ENCODE results near the gene RNASEH2A. TPM values are rescaled to one million over a fixed set of nuclear protein-coding genes. Genes with fewer than 3 reads are reported as not detected.
"Not testable (repeated sequence)": the region's sequence is repeated elsewhere in the genome, so short reads cannot be mapped to it uniquely, and the experiment has no call there.

The RNASEH2A gene
- total RNA-seq, 4 donors from 2014 or later: 2.3 to 18.9 (median 3.1) TPM

- intact Hi-C loops (cut with DNase I; ENCODE audit: low total_unique reads): loop anchor here (5.0 kb wide), 1 partner anchor 34 kb away; no protein-coding TSS in a partner anchor
- no peaks in the 10 kb centered on the region for H3K9me3 ChIP-seq
- TF ChIP-seq CTCF (IDR thresholded peaks at IDR 0.05) (peak in 2 of 4 experiments; percentile 18 to 19), POLR2A (IDR thresholded peaks at IDR 0.05) (peak; percentile 72 to 77)
- H3K4me1 ChIP-seq: peaks cover 0 to 9% of the 10 kb centered on the region in 2 donors
- no peaks in the 10 kb centered on the region for H3K27me3 ChIP-seq
- peak within 1 kb of the TSS; percentile 55 to 84 for H3K4me3 ChIP-seq
- no peaks in the 10 kb centered on the region for H3K36me3 ChIP-seq
- H3K27ac ChIP-seq: peak within 1 kb of the TSS; percentile 56 to 86
- DNase-seq: peak; percentile 72 to 80
Measured at GRCh38 chr19:12801466-12802266, 4.7 kb upstream of the RNASEH2A start, which contains the start of the genes PRDX2 and THSD8. Gene PRDX2, minus strand, starts transcription at chr19:12801800. Its CDS starts 539 bp downstream, at chr19:12801261. Gene THSD8, plus strand, starts transcription at chr19:12802069. Its CDS starts 3 bp downstream, at chr19:12802072.

- H3K27ac ChIP-seq: peak overlapping the region; percentile 56 to 86
- peaks cover 0 to 15% of the 10 kb centered on the region in 2 donors for H3K4me1 ChIP-seq
- no peak for DNase-seq
- intact Hi-C loops (cut with DNase I; ENCODE audit: low total_unique reads): loop anchor here (5.0 kb wide), 1 partner anchor 35 kb away; no protein-coding TSS in a partner anchor
- H3K27me3 ChIP-seq: no peaks in the 10 kb centered on the region
- peak overlapping the region; percentile 55 to 84 for H3K4me3 ChIP-seq
- TF ChIP-seq CTCF (IDR thresholded peaks at IDR 0.05) (no peak), POLR2A (IDR thresholded peaks at IDR 0.05) (no peak)
- no peaks in the 10 kb centered on the region for H3K36me3 ChIP-seq
- no peaks in the 10 kb centered on the region for H3K9me3 ChIP-seq
Measured at GRCh38 chr19:12802267-12803106, 3.9 kb upstream of the RNASEH2A start.

- intact Hi-C loops (cut with DNase I; ENCODE audit: low total_unique reads): loop anchor here (5.0 kb wide), 1 partner anchor 37 kb away; no protein-coding TSS in a partner anchor
- TF ChIP-seq POLR2A (IDR thresholded peaks at IDR 0.05) (no peak), CTCF (IDR thresholded peaks at IDR 0.05) (no peak)
- H3K27ac ChIP-seq: no peak overlapping the region
- H3K4me1 ChIP-seq: peaks cover 0 to 15% of the 10 kb centered on the region in 2 donors
- H3K9me3 ChIP-seq: no peaks in the 10 kb centered on the region
- no peak overlapping the region for H3K4me3 ChIP-seq
- H3K27me3 ChIP-seq: no peaks in the 10 kb centered on the region
- H3K36me3 ChIP-seq: no peaks in the 10 kb centered on the region
- DNase-seq: no peak
Measured at GRCh38 chr19:12804051-12804450, 2.3 kb upstream of the RNASEH2A start.

- H3K27ac ChIP-seq: no peak overlapping the region
- no peaks in the 10 kb centered on the region for H3K36me3 ChIP-seq
- H3K4me1 ChIP-seq: no peaks in the 10 kb centered on the region
- H3K4me3 ChIP-seq: no peak overlapping the region
- H3K27me3 ChIP-seq: no peaks in the 10 kb centered on the region
- intact Hi-C loops (cut with DNase I; ENCODE audit: low total_unique reads): no loop called here
- TF ChIP-seq CTCF (IDR thresholded peaks at IDR 0.05): no peak
- no peak for TF ChIP-seq POLR2A (IDR thresholded peaks at IDR 0.05)
- no peaks in the 10 kb centered on the region for H3K9me3 ChIP-seq
- DNase-seq: no peak
Measured at GRCh38 chr19:12815088-12815487, 8.7 kb downstream of the RNASEH2A start.

- H3K36me3 ChIP-seq; H3K4me1 ChIP-seq; H3K9me3 ChIP-seq; H3K27ac ChIP-seq; intact Hi-C loops (cut with DNase I; ENCODE audit: low total_unique reads); DNase-seq; H3K4me3 ChIP-seq; H3K27me3 ChIP-seq: not testable (repeated sequence)
Measured at GRCh38 chr19:12817188-12817587, 10.8 kb downstream of the RNASEH2A start.

GRCh38 chr19:12817810-12818209 lies 11.4 kb downstream of the RNASEH2A start:
- H3K4me3 ChIP-seq; H3K4me1 ChIP-seq; intact Hi-C loops (cut with DNase I; ENCODE audit: low total_unique reads); DNase-seq; H3K36me3 ChIP-seq; H3K27ac ChIP-seq; H3K9me3 ChIP-seq; H3K27me3 ChIP-seq: not testable (repeated sequence)

Measured in uterus (tissue), 4 donors.